Keratinocyte (primary cell): Measurements from ENCODE around the gene USP30. TPM values are rescaled to one million over a fixed set of nuclear protein-coding genes. Genes with fewer than 3 reads are reported as not detected.

Experiments used
- DNase-seq: peaks from one replicate; pipeline ENCODE4 v3.0.0-alpha.2; 2011; ENCODE audit warnings: low read depth, missing footprints, low spot score
- FAIRE-seq: peaks from 2 replicates; lab custom pipeline; 2011; peaks lifted over from hg19 to GRCh38; lab: Jason Lieb, UNC
- H2AFZ ChIP-seq: 2 replicates; pipeline ENCODE4 v1.6.0; 2012; ENCODE audit warnings: low read length, control low read depth, inconsistent platforms; ENCODE audit not compliant: control insufficient read depth
- H3K27ac ChIP-seq: 2 replicates; pipeline ENCODE4 v1.5.1; 2011; ENCODE audit warnings: low read length; ENCODE audit not compliant: control insufficient read depth, insufficient read depth
- H3K27me3 ChIP-seq: 3 replicates; pipeline ENCODE4 v1.6.0; 2011; ENCODE audit warnings: low read length; ENCODE audit not compliant: control insufficient read depth, insufficient read depth; ENCODE audit errors: extremely low read depth
- H3K36me3 ChIP-seq, 2 experiments: 2 replicates in 1 of 2; 3 replicates in 1 of 2; pipeline ENCODE4 v1.5.1; 2011; ENCODE audit warnings: low read length in 2 of 2, mild to moderate bottlenecking in 1 of 2; ENCODE audit not compliant: control insufficient read depth in 2 of 2, insufficient read depth in 2 of 2; ENCODE audit errors: extremely low read depth in 1 of 2
- H3K4me1 ChIP-seq: 3 replicates; pipeline ENCODE4 v1.5.1; 2011; ENCODE audit warnings: low read length; ENCODE audit not compliant: control insufficient read depth, insufficient read depth; ENCODE audit errors: extremely low read depth
- H3K4me2 ChIP-seq: 3 replicates; pipeline ENCODE4 v1.6.0; 2011; ENCODE audit warnings: low read depth, low read length; ENCODE audit not compliant: control insufficient read depth, insufficient read depth; ENCODE audit errors: extremely low read depth
- H3K4me3 ChIP-seq, 3 experiments: fragments of 200-600 bp in 1 of 3; sonication (generic) in 1 of 3; 2 replicates in 2 of 3; 3 replicates in 1 of 3; pipeline ENCODE4 v1.5.1; 2011 to 2016; ENCODE audit warnings: low read length in 3 of 3, mild to moderate bottlenecking in 3 of 3, control low read depth in 2 of 3, inconsistent platforms in 1 of 3, low read depth in 1 of 3, mixed read lengths in 1 of 3, mixed run types in 1 of 3, moderate library complexity in 1 of 3; ENCODE audit not compliant: control insufficient read depth in 2 of 3, insufficient read depth in 2 of 3; ENCODE audit errors: extremely low read depth in 1 of 3
- H3K79me2 ChIP-seq: 2 replicates; pipeline ENCODE4 v1.6.0; 2012; ENCODE audit warnings: low read length; ENCODE audit not compliant: control insufficient read depth, insufficient read depth
- H3K9ac ChIP-seq: 3 replicates; pipeline ENCODE4 v1.6.0; 2011; ENCODE audit warnings: low read length; ENCODE audit not compliant: control insufficient read depth, insufficient read depth; ENCODE audit errors: extremely low read depth
- H3K9me1 ChIP-seq: 3 replicates; pipeline ENCODE4 v1.6.0; 2011; ENCODE audit warnings: low read length; ENCODE audit not compliant: control insufficient read depth, insufficient read depth; ENCODE audit errors: extremely low read depth
- H3K9me3 ChIP-seq: 2 replicates; pipeline ENCODE4 v1.5.1; 2012; ENCODE audit warnings: low read depth, low read length; ENCODE audit not compliant: control insufficient read depth
- H4K20me1 ChIP-seq: 3 replicates; pipeline ENCODE4 v1.6.0; 2011; ENCODE audit warnings: low read length; ENCODE audit not compliant: control insufficient read depth, insufficient read depth; ENCODE audit errors: extremely low read depth
- CTCF ChIP-seq, 3 experiments: IDR thresholded peaks in 1 of 3; conservative IDR thresholded peaks in 1 of 3; optimal IDR thresholded peaks in 1 of 3; 2 replicates in 2 of 3; 3 replicates in 1 of 3; pipeline versions ENCODE3 to v1.5.1; 2011; ENCODE audit warnings: low read length in 3 of 3, mild to moderate bottlenecking in 3 of 3, moderate library complexity in 2 of 3, control low read depth in 1 of 3, inconsistent platforms in 1 of 3; ENCODE audit not compliant: insufficient read depth in 2 of 3; ENCODE audit errors: extremely low read depth in 1 of 3
- EZH2 ChIP-seq: IDR thresholded peaks from one replicate; pipeline ENCODE4 v1.6.1; 2012; ENCODE audit warnings: inconsistent platforms, mild to moderate bottlenecking, low read length, moderate library complexity
- dilution Hi-C: fragments of 300-500 bp; cut with MboI; formaldehyde crosslinking; loops from one replicate; pipeline ENCODE4 v1.7.0; 2020; ENCODE audit warnings: low sequenced_read_pairs; ENCODE audit not compliant: extremely low pct_ligation_motif_present
- polyA plus RNA-seq, 5 experiments: library from polyadenylated mRNA; depleted of rRNA in 3 of 5; stranded (reverse) in 3 of 5; stranded (forward) in 1 of 5; unstranded in 1 of 5; fragments of >200 nt; gene quantifications; 1 replicate in 1 of 5; 2 replicates in 3 of 5; 3 replicates in 1 of 5; pipeline versions ENCODE4 v1.2.1 to v1.2.3, GENCODE V29; 2011 to 2012; ENCODE audit warnings: missing spikeins in 2 of 5, low read depth in 1 of 5, low replicate concordance in 1 of 5

The USP30 gene
- polyA plus RNA-seq, 1 donor (not counting 4 experiments of a cell fraction or from before 2014, with no cell fraction given) = 10.0 TPM

DNA sequence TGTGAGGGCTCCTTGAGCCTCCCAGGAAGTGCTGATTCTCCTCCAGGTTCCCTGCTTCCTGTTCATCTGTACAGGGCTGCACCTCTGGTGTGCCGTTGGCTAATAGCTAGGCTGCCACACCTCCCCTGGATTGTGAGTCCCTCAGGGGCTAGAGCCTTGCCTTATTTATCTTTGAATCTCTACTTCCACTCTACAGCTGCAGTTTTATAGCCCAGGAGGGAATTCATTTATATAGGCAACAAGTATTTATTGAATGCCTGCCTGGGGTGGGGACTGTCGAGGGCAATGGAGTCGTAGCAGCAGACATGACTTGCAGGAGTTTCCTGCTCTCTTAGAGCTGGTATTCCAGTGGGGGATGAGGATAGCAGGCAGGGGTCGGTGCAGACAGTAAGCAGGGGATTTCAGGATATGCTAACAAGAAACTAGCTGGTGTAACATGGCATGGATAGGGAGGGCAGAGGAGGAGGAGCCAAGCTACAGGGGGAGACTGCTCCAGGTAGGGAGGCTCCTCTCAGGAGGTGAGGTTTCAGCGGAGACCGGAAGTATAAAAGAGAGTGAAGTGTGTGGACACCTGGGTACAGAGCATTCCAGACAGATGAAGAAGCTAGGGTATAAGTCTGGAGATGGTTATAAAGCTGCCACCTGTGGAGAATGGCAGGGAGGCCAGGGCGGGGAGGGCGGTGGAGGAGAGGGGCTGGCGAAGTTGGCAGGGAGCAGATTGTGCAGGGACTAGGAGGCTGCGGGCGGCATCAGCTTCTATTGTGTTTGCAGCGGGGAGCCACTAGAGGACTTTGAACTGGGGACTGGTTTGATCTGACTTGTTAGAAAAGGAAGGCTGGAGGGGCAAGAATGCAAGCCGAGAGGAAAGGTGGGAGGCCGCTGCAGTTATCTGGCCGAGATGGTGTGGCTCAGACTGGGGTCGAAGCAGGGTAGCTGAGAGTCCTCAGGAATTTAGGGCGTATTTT, 17.2 kb downstream of the USP30 start:
- TF ChIP-seq CTCF (optimal IDR thresholded peaks at IDR 0.05 in 1 of 3, IDR thresholded peaks at IDR 0.05 in 1 of 3, conservative IDR thresholded peaks at IDR 0.05 in 1 of 3; ENCODE audit: extremely low read depth in 1 of 3, insufficient read depth in 2 of 3, low read length in 3 of 3) = no peak
- Histone ChIP-seq H2AFZ (no peak overlapping the region), H3K9me3 (no peaks in the 10 kb centered on the region), H3K36me3 (peaks cover 0 to 4% of the 10 kb centered on the region in 2 experiments), H3K4me2 (no peak overlapping the region), H4K20me1 (no peaks in the 10 kb centered on the region), H3K4me3 (no peak overlapping the region), H3K79me2 (no peaks in the 10 kb centered on the region), H3K27ac (no peak overlapping the region), H3K9me1 (no peaks in the 10 kb centered on the region), H3K4me1 (no peaks in the 10 kb centered on the region), H3K27me3 (no peaks in the 10 kb centered on the region), H3K9ac (no peak overlapping the region)
- FAIRE-seq = no peak
- no peak for DNase-seq
- dilution Hi-C loops = no loop called here

GRCh38 chr12:109074866-109075265, 22.5 kb downstream of the USP30 start:
- Histone ChIP-seq H3K9ac (no peak overlapping the region), H2AFZ (no peak overlapping the region), H3K27me3 (no peaks in the 10 kb centered on the region), H3K36me3 (no peaks in the 10 kb centered on the region), H4K20me1 (no peaks in the 10 kb centered on the region), H3K4me2 (no peak overlapping the region), H3K27ac (no peak overlapping the region), H3K4me3 (no peak overlapping the region), H3K4me1 (no peaks in the 10 kb centered on the region), H3K79me2 (no peaks in the 10 kb centered on the region), H3K9me1 (no peaks in the 10 kb centered on the region), H3K9me3 (no peaks in the 10 kb centered on the region)
- dilution Hi-C loops = no loop called here
- TF ChIP-seq EZH2 = no peak
- TF ChIP-seq CTCF (optimal IDR thresholded peaks at IDR 0.05 in 1 of 3, IDR thresholded peaks at IDR 0.05 in 1 of 3, conservative IDR thresholded peaks at IDR 0.05 in 1 of 3; ENCODE audit: extremely low read depth in 1 of 3, insufficient read depth in 2 of 3, low read length in 3 of 3) = no peak
- no peak for DNase-seq
- no peak for FAIRE-seq
